Suppressor macrophage (primary cell): ENCODE measurements around the gene SCGB3A1.

ENCODE experiments used
- DNase-seq, 4 experiments: peaks; one replicate each; pipeline ENCODE4 v3.0.0-alpha.2; 2020 to 2022

The SCGB3A1 gene

DNA sequence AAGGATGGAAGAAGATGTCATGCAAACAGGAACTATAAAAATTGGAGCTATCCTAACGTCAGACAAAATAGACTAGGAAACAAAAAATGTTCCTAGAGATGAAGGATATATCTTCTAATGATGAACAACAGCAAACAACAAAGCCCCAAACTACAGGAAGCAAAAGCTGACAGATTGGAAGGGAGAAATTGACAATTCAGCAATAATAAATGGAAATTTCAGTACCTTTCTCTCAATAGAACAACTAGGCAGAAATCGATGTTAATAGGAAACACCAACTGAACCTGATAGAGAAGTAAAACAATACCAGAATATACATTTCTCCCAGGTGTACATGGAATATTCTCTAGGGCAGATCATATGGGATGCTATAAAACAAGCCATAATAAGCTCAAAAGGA is 7.6 kb downstream of the SCGB3A1 start:
- no peak for DNase-seq

DNA sequence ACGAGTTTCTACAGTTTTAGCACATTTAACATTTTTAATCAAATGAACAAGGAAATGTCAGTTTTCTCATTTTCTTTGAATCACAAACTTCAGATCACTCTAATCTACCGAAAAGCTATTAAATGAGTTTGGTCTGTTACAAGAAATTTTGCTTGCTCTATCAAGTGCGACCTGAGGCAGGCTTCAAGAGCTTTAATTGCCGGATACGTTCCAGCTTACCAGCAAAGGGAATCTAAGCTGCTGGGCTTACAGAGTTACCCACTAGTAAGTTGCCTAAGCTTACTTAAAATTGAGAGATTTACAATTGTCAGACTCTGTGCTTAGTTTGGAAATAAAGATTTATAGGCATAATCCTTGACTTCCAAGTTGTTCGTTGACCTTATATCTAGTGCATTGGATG is 10.6 kb downstream of the SCGB3A1 start:
- DNase-seq, result no peak

DNA sequence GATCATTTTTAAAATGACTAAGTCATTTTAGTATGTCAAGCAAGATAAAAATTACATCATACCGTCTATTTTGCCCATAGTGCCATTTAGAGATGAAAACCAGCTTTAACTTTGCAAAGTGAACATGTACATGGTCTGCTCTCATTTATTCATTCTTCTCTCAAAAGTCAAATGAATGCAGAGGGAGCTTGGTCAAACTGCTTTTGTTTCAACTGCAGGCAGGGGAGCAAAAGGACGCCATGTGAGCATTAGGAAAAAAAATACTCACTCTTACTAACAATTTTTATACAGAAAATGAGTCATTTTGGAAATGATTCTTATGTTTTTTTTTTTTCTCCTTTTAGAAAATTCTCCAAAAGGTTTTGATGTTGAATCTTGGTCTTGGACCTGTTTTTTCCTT is 15.7 kb downstream of the SCGB3A1 start:
- no peak for DNase-seq

DNA sequence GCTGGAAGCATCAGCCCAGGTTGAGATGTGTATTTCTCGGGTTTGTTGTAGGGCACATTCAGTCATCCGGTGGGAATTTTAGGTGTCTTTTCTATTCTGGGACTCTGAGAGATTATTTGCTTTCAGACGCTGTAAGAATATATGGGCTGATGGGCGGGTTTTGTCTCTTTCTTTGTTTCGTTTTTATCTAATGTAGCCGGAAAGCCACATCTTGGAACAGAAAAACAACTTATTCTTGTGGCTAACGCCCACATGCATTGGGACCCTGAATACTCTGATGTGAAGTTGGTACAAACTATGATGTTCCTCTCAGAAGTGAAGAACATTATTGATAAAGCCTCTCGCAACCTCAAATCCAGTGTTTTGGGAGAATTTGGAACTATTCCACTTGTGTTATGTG is 22.4 kb downstream of the SCGB3A1 start:
- DNase-seq, result no peak

DNA sequence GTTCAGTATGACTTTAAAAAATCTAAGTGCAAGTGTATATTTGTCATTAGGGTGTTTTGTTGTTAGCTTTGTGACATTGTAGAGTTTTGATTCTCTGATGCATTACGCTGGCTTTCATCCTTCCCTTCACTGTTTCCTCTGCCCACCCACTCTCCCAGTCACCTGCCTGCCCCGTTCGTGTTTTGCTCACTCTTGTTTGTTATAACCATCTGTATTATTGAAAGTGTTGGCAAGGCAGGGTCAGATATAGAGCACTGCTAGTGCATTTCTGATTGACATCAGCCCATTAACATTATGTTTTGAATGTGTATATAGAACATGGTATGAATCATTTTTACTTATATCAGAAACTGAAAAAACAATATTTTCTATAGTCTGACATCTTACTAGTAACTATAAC is 27.3 kb downstream of the SCGB3A1 start:
- no peak for DNase-seq

DNA sequence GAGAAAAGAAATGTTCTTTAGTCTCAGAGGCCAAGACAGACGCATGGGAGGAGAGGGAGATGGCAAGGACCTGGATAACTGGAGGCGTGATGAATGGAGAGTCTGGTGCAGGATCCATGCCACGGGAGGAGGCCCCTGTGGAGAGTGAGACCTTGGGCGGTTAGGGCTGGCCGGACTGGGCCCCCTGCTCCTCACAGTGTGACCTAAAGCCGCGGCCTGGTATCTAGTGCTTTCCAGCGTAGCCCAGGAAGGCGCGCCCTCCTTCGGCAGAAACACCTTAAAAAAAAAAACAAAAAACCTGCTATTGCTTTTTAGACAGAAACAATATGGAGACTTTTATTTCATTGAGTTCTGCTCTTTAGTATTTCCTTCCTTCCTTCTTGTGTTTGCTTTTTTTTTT is 33.1 kb downstream of the SCGB3A1 start:
- DNase-seq, result no peak

DNA sequence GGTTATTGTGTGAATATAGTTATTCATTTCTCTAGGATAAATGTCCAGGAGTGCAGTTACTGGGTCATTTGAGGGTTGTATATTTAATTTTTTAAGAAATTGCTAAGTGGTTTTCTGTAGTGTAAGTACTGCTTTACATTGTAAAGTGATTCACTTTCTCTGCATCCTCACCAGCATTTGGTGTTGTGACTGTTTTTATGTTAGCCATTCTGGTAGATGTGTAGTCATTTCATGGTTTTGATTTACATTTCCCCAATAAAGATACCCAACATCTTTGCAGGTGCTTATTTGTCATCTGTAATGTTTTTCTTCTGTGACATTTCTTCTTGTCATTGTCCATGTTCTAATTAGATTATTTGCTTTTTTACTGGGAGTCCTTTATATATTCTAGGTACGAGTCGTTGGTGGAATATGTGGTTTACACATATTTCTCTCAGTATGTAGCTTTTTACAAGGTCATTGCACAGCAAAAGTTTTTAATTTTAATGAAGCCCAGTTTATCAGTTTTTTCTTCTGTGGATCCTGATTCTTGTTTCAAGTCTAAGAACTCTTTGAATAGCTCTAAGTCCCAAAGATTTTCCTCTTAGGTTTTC is 34.0 kb downstream of the SCGB3A1 start:
- DNase-seq, result no peak

DNA sequence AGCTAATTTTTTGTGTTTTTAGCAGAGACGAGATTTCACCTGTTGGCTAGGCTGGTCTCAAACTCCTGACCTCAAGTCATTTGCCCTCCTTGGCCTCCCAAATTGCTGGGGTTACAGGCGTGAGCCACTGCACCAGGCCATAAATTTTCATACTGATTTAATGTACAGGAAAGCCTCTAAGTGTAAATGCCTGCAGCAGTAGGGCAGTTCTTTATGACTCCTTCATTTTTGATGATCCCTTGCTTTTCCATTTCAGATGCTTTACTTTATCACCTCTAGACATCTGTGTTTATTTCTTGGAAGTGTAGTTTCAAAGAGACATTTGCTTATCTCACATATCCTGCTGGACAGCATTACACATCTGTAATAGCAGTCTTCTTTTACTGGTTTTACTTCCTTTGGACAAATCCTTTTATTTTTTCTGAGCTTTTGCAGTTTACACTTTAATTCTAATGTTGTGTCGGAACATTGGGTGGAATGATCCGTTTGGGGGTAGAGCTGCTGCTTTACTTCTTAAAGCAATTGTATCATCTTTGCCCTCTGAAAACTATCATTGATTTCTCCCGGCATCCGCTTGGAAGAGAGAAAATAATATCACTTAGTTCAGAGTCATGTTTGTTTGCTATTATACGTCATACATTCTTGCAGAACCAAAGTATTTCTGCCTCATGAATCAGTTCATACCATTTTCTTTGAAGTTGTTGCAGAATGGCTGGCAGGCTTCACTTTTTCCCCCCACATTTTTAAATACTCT is 36.0 kb downstream of the SCGB3A1 start:
- no peak for DNase-seq

DNA sequence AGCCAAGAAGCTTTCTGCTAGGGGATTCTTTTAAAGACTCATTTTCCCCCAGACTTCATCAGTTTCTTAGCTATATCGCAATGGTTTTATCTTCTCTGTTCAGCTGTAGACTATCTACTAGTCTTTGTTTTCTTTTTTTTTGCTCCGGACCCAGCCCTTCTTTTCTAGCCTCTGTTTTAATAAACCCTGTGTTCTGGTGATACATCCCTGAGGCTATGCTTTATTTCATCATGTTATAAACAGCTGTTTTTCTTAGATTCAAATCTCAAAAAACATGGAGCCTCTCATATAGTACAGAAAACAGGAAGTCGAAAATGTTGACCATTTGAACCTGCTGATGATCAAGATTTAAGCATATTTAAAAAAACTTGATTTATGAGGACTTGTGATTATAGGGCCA is 37.8 kb downstream of the SCGB3A1 start:
- DNase-seq, result no peak

DNA sequence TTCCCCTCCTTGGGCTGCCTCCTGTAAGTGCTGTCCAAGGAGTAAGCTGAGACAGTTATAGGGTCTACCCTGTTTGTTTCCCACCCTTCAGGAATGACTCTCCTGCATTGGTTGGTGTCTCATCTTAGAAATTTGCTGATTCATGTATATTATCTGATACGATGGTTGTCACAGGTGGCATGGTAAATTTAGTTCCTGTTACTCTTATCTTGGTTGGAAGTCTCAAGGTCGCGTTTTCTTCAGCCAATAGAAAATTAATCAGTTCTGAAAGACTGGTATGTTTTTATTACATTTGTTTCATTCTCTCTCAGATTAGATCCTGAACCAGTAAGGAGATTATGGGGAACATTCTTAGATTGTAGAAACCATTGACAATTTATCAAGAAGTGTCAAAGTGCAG is 42.7 kb downstream of the SCGB3A1 start:
- DNase-seq, result no peak

DNA sequence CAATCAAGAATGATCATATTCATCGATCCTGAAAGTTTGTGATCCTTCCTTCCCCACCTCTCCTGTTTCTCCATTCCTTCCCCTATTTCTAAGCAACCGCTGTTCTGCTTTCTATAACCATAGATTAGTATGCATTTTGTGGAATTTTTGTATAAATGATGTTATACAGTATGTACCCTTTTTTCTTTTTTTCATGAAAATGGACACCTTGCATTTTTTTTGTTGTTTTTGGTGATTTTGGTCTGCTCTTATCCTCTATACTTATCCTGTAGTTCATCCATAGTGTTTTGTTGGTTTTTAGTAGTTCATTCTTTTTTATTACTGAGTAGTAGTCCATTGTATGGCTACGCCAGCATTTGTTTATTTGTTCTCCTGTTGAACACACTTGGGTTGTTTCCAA is 46.1 kb downstream of the SCGB3A1 start:
- no peak for DNase-seq

DNA sequence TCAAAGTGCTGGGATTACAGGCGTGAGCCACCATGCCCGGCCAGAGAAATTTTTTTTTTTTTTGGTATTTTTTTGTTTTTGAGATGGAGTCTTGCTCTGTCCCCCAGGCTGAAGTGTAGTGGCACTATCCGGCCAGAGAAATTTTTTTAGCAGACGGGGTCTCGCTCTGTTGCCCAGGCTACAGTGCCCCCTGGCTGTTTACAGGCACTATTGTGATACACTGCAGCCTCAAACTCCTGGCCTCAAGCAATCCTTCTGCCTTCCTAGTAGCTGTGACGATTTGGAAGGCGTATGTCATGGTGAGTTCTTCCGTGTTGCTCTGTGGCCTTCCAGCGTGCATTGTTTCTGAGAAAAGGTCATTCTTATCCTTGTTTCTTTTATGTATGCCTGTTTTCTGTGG is 49.6 kb downstream of the SCGB3A1 start:
- no peak for DNase-seq
